SK-MEL-5 (cell line): ENCODE data around the gene ESCO1. TPM values are rescaled to one million over a fixed set of nuclear protein-coding genes. Genes with fewer than 3 reads are reported as not detected.

ENCODE experiments used
- total RNA-seq: library from RNA; depleted of rRNA; stranded (reverse); fragments of >200 nt; shearing (Covaris generic); gene quantifications from 2 replicates; pipeline ENCODE4 v1.2.3, GENCODE V29; 2014; rRNA removed

ESCO1 gene
- total RNA-seq, 1 experiment from 2014 or later: 48.6 TPM

Other genes with a start within 250 kb of the ESCO1 start
- gene SNRPD1, start 11.6 kb upstream of the ESCO1 start, total RNA-seq: 64.1 and 68.4 TPM in 2 replicates
- gene ABHD3, start 104.1 kb upstream of the ESCO1 start, total RNA-seq: 21.9 and 25.8 TPM in 2 replicates
- gene MIB1, start 140.1 kb upstream of the ESCO1 start, total RNA-seq: 23.0 and 26.7 TPM in 2 replicates